Panc1 (cell line): ENCODE results near the gene GALNT18. TPM values are rescaled to one million over a fixed set of nuclear protein-coding genes. Genes with fewer than 3 reads are reported as not detected.

ENCODE experiments used
- ATAC-seq: fragments of 200-7000 bp; cut with Tn5 transposase; 2 replicates; pipeline ENCODE4 v1.9.1; 2020; ENCODE audit warnings: mild to moderate bottlenecking, moderate library complexity
- BruUV-seq: library from RNA; stranded (reverse); fragments of 400-500 nt; replicated peaks from 2 replicates; lab custom pipeline; 2021; lab: Mats Ljungman, UMichigan
- CTCF ChIA-PET: fragments of 300-600 bp; sonication (Branson Sonifier 250); formaldehyde crosslinking; loops from one replicate; lab custom pipeline; 2022; ENCODE audit warnings: antibody characterized with exemption; lab: Charles Lee
- POLR2A ChIA-PET: fragments of 300-600 bp; sonication (Branson Sonifier 250); formaldehyde crosslinking; loops from one replicate; lab custom pipeline; 2022; ENCODE audit warnings: antibody characterized with exemption; lab: Charles Lee
- DNase-seq: peaks from one replicate; pipeline ENCODE4 v3.0.0-alpha.2; 2010; ENCODE audit warnings: low read depth, low spot score
- H3K27ac ChIP-seq: 2 replicates; pipeline ENCODE4 v1.5.1; 2011; ENCODE audit warnings: mild to moderate bottlenecking, low read length, inconsistent platforms
- H3K27me3 ChIP-seq: fragments of 200-500 bp; sonication (Bioruptor generic); 2 replicates; pipeline ENCODE4 v1.6.0; 2014; ENCODE audit warnings: low read length, inconsistent platforms; ENCODE audit not compliant: control insufficient read depth, insufficient read depth
- H3K36me3 ChIP-seq: fragments of 200-500 bp; sonication (Bioruptor generic); 2 replicates; pipeline ENCODE4 v1.5.1; 2014; ENCODE audit warnings: inconsistent platforms, mild to moderate bottlenecking, low read length, moderate library complexity; ENCODE audit not compliant: control insufficient read depth, insufficient read depth
- H3K4me1 ChIP-seq: 2 replicates; pipeline ENCODE4 v1.5.1; 2011; ENCODE audit warnings: inconsistent platforms, mild to moderate bottlenecking, low read length, moderate library complexity; ENCODE audit not compliant: control insufficient read depth, insufficient read depth
- H3K4me3 ChIP-seq, 2 experiments: 2 replicates each; pipeline ENCODE4 v1.5.1; 2011 to 2012; ENCODE audit warnings: low read depth in 2 of 2, low read length in 2 of 2, mild to moderate bottlenecking in 2 of 2, inconsistent platforms in 1 of 2, moderate library complexity in 1 of 2
- H3K9me3 ChIP-seq: fragments of 200-500 bp; sonication (Bioruptor generic); 2 replicates; pipeline ENCODE4 v1.5.1; 2014; ENCODE audit warnings: low read depth, mild to moderate bottlenecking, inconsistent platforms, low read length, moderate library complexity; ENCODE audit not compliant: control insufficient read depth, insufficient read depth
- CTCF ChIP-seq: fragments of 450-650 bp; IDR thresholded peaks from 2 replicates; pipeline ENCODE4 v1.5.1; 2017; ENCODE audit warnings: mild to moderate bottlenecking
- POLR2AphosphoS5 ChIP-seq: IDR thresholded peaks from 2 replicates; pipeline ENCODE4 v1.6.1; 2012; ENCODE audit warnings: mild to moderate bottlenecking, low read depth, low read length, moderate library complexity
- REST ChIP-seq, 2 experiments: IDR thresholded peaks; 2 replicates each; pipeline ENCODE4 v1.6.1; 2011 to 2012; ENCODE audit warnings: low read depth in 2 of 2, control low read depth in 1 of 2, low read length in 1 of 2, mild to moderate bottlenecking in 1 of 2, moderate library complexity in 1 of 2; ENCODE audit not compliant: insufficient read depth in 1 of 2
- SIN3A ChIP-seq: IDR thresholded peaks from 2 replicates; pipeline ENCODE4 v1.6.1; 2012; ENCODE audit warnings: low read depth, mild to moderate bottlenecking, low read length, moderate library complexity, borderline replicate concordance; ENCODE audit not compliant: insufficient read depth
- TCF7L2 ChIP-seq: IDR thresholded peaks from 2 replicates; pipeline ENCODE4 v1.6.1; 2011; ENCODE audit warnings: mild to moderate bottlenecking, low read depth, low read length, inconsistent platforms
- in situ Hi-C: cut with HindIII; loops from 2 replicates; pipeline ENCODE4 v1.10.0; 2016; ENCODE audit warnings: low sequenced_read_pairs, low pct_unique_long_range_greater_than_20kb
- intact Hi-C: fragments of 100-400 bp; cut with micrococcal nuclease; formaldehyde crosslinking; loops from one replicate; pipeline ENCODE4 v1.10.0; 2022; ENCODE audit not compliant: unreplicated experiment
- total RNA-seq: library from RNA; stranded (reverse); gene quantifications from one replicate; pipeline ENCODE4 v1.2.1, GENCODE V29; 2021; ENCODE audit not compliant: unreplicated experiment

The GALNT18 gene
- total RNA-seq, 1 experiment from 2014 or later = 8.6 TPM

GRCh38 chr11:11281626-11282025 is 340.2 kb downstream of the GALNT18 start:
- intact Hi-C loops = no loop called here
- Histone ChIP-seq H3K27ac (no peak overlapping the region), H3K36me3 (no peaks in the 10 kb centered on the region), H3K4me3 (no peak overlapping the region), H3K9me3 (no peaks in the 10 kb centered on the region), H3K27me3 (no peaks in the 10 kb centered on the region), H3K4me1 (no peaks in the 10 kb centered on the region)
- no TSS peak for BruUV-seq
- ATAC-seq = no peak
- DNase-seq = no peak
- ChIA-PET CTCF (interaction anchor here (0.7 kb wide), 1 partner anchor 64 kb away, joined by 3 read pairs; no protein-coding TSS in a partner anchor), POLR2A (no interaction called here)
- in situ Hi-C loops = no loop called here
- no peak for TF ChIP-seq TCF7L2
- TF ChIP-seq CTCF = no peak
- no peak for TF ChIP-seq POLR2AphosphoS5
- TF ChIP-seq REST (IDR thresholded peaks at IDR 0.05; ENCODE audit: insufficient read depth in 1 of 2, low read depth in 2 of 2, low read length in 1 of 2) = no peak
- no peak for TF ChIP-seq SIN3A

GRCh38 chr11:11280826-11281225 is 341.0 kb downstream of the GALNT18 start:
- ChIA-PET POLR2A (no interaction called here), CTCF (interaction anchor here (0.7 kb wide), 1 partner anchor 63 kb away, joined by 3 read pairs; no protein-coding TSS in a partner anchor)
- intact Hi-C loops (no loop called here), in situ Hi-C loops (no loop called here)
- no peak for DNase-seq
- Histone ChIP-seq H3K27ac (no peak overlapping the region), H3K4me3 (no peak overlapping the region), H3K4me1 (no peaks in the 10 kb centered on the region), H3K36me3 (no peaks in the 10 kb centered on the region), H3K27me3 (no peaks in the 10 kb centered on the region), H3K9me3 (no peaks in the 10 kb centered on the region)
- TF ChIP-seq REST (IDR thresholded peaks at IDR 0.05; ENCODE audit: insufficient read depth in 1 of 2, low read depth in 2 of 2, low read length in 1 of 2) (no peak), POLR2AphosphoS5 (no peak), SIN3A (no peak), CTCF (no peak), TCF7L2 (no peak)
- no TSS peak for BruUV-seq
- ATAC-seq = no peak
